Mesendoderm (in vitro differentiated cells): ENCODE results near the gene NUDT16.

Experiments
- DNase-seq: peaks from one replicate; pipeline ENCODE4 v3.0.0; 2013
- H2AK5ac ChIP-seq: 2 replicates; pipeline ENCODE4 v1.6.1; 2013; ENCODE audit warnings: low read length, inconsistent platforms
- H2BK120ac ChIP-seq: 2 replicates; pipeline ENCODE4 v1.6.1; 2013; ENCODE audit warnings: low read depth, mild to moderate bottlenecking, low read length, moderate library complexity, mixed read lengths
- H2BK15ac ChIP-seq: replicated peaks from 2 replicates; pipeline ENCODE4 v1.6.1; 2013; ENCODE audit warnings: low read depth, mild to moderate bottlenecking, moderate library complexity
- H2BK5ac ChIP-seq: 2 replicates; pipeline ENCODE4 v1.6.1; 2013; ENCODE audit warnings: low read length, inconsistent platforms
- H3K18ac ChIP-seq: 2 replicates; pipeline ENCODE4 v1.6.1; 2013; ENCODE audit warnings: mild to moderate bottlenecking, low read length, mixed read lengths
- H3K23ac ChIP-seq: one replicate; pipeline ENCODE4 v1.6.1; 2013; ENCODE audit warnings: low read length
- H3K27ac ChIP-seq: 2 replicates; pipeline ENCODE4 v1.5.1; 2013; ENCODE audit warnings: low read depth, mild to moderate bottlenecking, inconsistent platforms, low read length, moderate library complexity
- H3K27me3 ChIP-seq: 2 replicates; pipeline ENCODE4 v1.6.1; 2013; ENCODE audit warnings: low read length, control low read depth, mild to moderate bottlenecking, inconsistent platforms; ENCODE audit not compliant: insufficient read depth, poor library complexity
- H3K36me3 ChIP-seq: 2 replicates; pipeline ENCODE4 v1.6.1; 2013; ENCODE audit warnings: low read length, inconsistent platforms; ENCODE audit not compliant: control insufficient read depth, insufficient read depth
- H3K4ac ChIP-seq: one replicate; pipeline ENCODE4 v1.6.1; 2013; ENCODE audit warnings: low read depth, mild to moderate bottlenecking, low read length, moderate library complexity
- H3K4me1 ChIP-seq: 2 replicates; pipeline ENCODE4 v1.6.1; 2013; ENCODE audit warnings: low read depth, low read length, inconsistent platforms; ENCODE audit not compliant: control insufficient read depth
- H3K4me2 ChIP-seq: 2 replicates; pipeline ENCODE4 v1.6.1; 2013; ENCODE audit warnings: low read length
- H3K4me3 ChIP-seq: 2 replicates; pipeline ENCODE4 v1.5.1; 2013; ENCODE audit warnings: mild to moderate bottlenecking, low read length
- H3K56ac ChIP-seq: one replicate; pipeline ENCODE4 v1.6.1; 2013; ENCODE audit warnings: low read length
- H3K79me1 ChIP-seq: 2 replicates; pipeline ENCODE4 v1.6.1; 2013; ENCODE audit warnings: low read length, inconsistent platforms
- H3K79me2 ChIP-seq: 2 replicates; pipeline ENCODE4 v1.6.1; 2013; ENCODE audit warnings: mild to moderate bottlenecking, low read length; ENCODE audit not compliant: control insufficient read depth, insufficient read depth
- H3K9ac ChIP-seq: 2 replicates; pipeline ENCODE4 v1.6.1; 2013; ENCODE audit warnings: low read length, inconsistent platforms
- H4K5ac ChIP-seq: one replicate; pipeline ENCODE4 v1.6.1; 2013; ENCODE audit warnings: low read length
- H4K8ac ChIP-seq: one replicate; pipeline ENCODE4 v1.6.1; 2013; ENCODE audit warnings: low read depth, mild to moderate bottlenecking, control low read depth, low read length, moderate library complexity
- WGBS: extraction: QIAGEN DNeasy Blood & Tissue Kit; methylation state at CpG from one replicate; pipeline ENCODE4 v1.1.7; 2013; ENCODE audit warnings: low lambda C conversion rate, missing lambda C conversion rate; ENCODE audit not compliant: insufficient coverage; ENCODE audit errors: extremely low coverage; 5-methylcytosine and 5-hydroxymethylcytosine counted together

Gene NUDT16

DNA sequence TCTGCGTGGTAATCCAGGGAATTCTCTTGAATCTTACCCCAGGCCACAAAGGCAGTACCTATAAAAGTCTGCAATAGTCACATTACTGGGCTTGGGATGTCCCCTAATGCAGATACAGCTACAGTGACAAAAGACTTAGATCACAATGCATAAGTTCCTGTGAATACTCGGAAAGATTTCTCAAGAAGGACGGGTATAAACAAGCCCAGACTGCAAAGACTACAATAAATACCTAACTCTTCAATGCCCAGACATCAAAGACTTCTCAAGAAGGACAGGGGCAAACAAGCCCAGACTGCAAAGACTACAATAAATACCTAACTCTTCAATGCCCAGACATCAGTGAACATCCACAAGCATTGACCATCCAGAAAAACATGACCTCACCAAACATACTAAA, 50.9 kb downstream of the NUDT16 start:
- Histone ChIP-seq H3K9ac (no peak overlapping the region), H3K79me1 (no peaks in the 10 kb centered on the region), H2BK5ac (no peak overlapping the region), H3K27me3 (no peaks in the 10 kb centered on the region), H3K23ac (no peak overlapping the region), H2BK15ac (no peak overlapping the region), H2AK5ac (no peak overlapping the region), H3K36me3 (no peaks in the 10 kb centered on the region), H3K4me3 (no peak overlapping the region), H3K56ac (no peak overlapping the region), H3K4me2 (no peak overlapping the region), H3K18ac (no peak overlapping the region), H3K27ac (no peak overlapping the region), H3K4me1 (peaks cover under 1% of the 10 kb centered on the region), H4K5ac (no peak overlapping the region), H3K79me2 (no peaks in the 10 kb centered on the region), H2BK120ac (no peak overlapping the region), H3K4ac (no peak overlapping the region), H4K8ac (no peak overlapping the region)
- no CpG with 5 or more reads among the region's 3 CpGs for WGBS
- DNase-seq = no peak

GRCh38 chr3:131435000-131435399, 53.4 kb downstream of the NUDT16 start:
- no peaks in the 10 kb centered on the region for H3K36me3 ChIP-seq
- no peak overlapping the region for H3K4me2 ChIP-seq
- H3K18ac ChIP-seq = no peak overlapping the region
- no peaks in the 10 kb centered on the region for H3K4me1 ChIP-seq
- no CpG with 5 or more reads among the region's 1 CpG for WGBS
- H3K56ac ChIP-seq = no peak overlapping the region
- no peaks in the 10 kb centered on the region for H3K27me3 ChIP-seq
- H2BK15ac ChIP-seq = no peak overlapping the region
- DNase-seq = no peak
- no peak overlapping the region for H3K9ac ChIP-seq
- no peak overlapping the region for H3K27ac ChIP-seq
- H3K23ac ChIP-seq = no peak overlapping the region
- no peaks in the 10 kb centered on the region for H3K79me1 ChIP-seq
- H3K4me3 ChIP-seq = no peak overlapping the region
- no peaks in the 10 kb centered on the region for H3K79me2 ChIP-seq
- no peak overlapping the region for H4K5ac ChIP-seq
- H3K4ac ChIP-seq = no peak overlapping the region
- H2AK5ac ChIP-seq = no peak overlapping the region
- no peak overlapping the region for H2BK120ac ChIP-seq
- H4K8ac ChIP-seq = no peak overlapping the region
- no peak overlapping the region for H2BK5ac ChIP-seq
